HuH-7.5 (cell line): ENCODE results near the gene OLFM2.

Experiments
- DNase-seq: peaks from one replicate; pipeline ENCODE4 v3.0.0; 2011; ENCODE audit warnings: low spot score

The OLFM2 gene

GRCh38 chr19:9906475-9907087, 29.7 kb downstream of the OLFM2 start:
- no peak for DNase-seq

- DNase-seq: no peak
Measured at GRCh38 chr19:9903336-9903735, 33.0 kb downstream of the OLFM2 start.

- DNase-seq: no peak
Measured at GRCh38 chr19:9901642-9902041, 34.7 kb downstream of the OLFM2 start.

- no peak for DNase-seq
Measured at GRCh38 chr19:9901020-9901419, 35.3 kb downstream of the OLFM2 start.

- DNase-seq: no peak
Measured at GRCh38 chr19:9891609-9892373, 44.5 kb downstream of the OLFM2 start.

- DNase-seq: no peak
Measured at GRCh38 chr19:9885077-9885552, 51.2 kb downstream of the OLFM2 start.

GRCh38 chr19:9883764-9884163, 52.6 kb downstream of the OLFM2 start:
- no peak for DNase-seq

- no peak for DNase-seq
Measured at GRCh38 chr19:9883231-9883758, 53.0 kb downstream of the OLFM2 start.

GRCh38 chr19:9881720-9882119, 54.6 kb downstream of the OLFM2 start:
- DNase-seq: no peak

GRCh38 chr19:9878511-9879196, 57.7 kb downstream of the OLFM2 start:
- DNase-seq: no peak

GRCh38 chr19:9877780-9878510, 58.4 kb downstream of the OLFM2 start:
- DNase-seq: no peak

GRCh38 chr19:9875796-9876195, 60.5 kb downstream of the OLFM2 start:
- DNase-seq: no peak

- no peak for DNase-seq
Measured at GRCh38 chr19:9875031-9875627, 61.2 kb downstream of the OLFM2 start.

- no peak for DNase-seq
Measured at GRCh38 chr19:9872618-9873242, 63.6 kb downstream of the OLFM2 start.

GRCh38 chr19:9871626-9872338, 64.5 kb downstream of the OLFM2 start:
- peak; percentile 52 for DNase-seq

GRCh38 chr19:9868983-9869617, 67.2 kb downstream of the OLFM2 start:
- no peak for DNase-seq

- no peak for DNase-seq
Measured at GRCh38 chr19:9865732-9866501, 70.4 kb downstream of the OLFM2 start.

- DNase-seq: no peak
Measured at GRCh38 chr19:9863759-9864158, 72.6 kb downstream of the OLFM2 start.

GRCh38 chr19:9862938-9863337, 73.4 kb downstream of the OLFM2 start:
- DNase-seq: no peak
